T-cell (primary cell): ENCODE results near the gene ARID4B. TPM values are rescaled to one million over a fixed set of nuclear protein-coding genes. Genes with fewer than 3 reads are reported as not detected.
"Not testable (repeated sequence)": the region's sequence is repeated elsewhere in the genome, so short reads cannot be mapped to it uniquely, and the experiment has no call there.

Experiments used
- ATAC-seq, 4 experiments: fragments of 200-7000 bp in 3 of 4; fragments of 150-1000 bp in 1 of 4; cut with Tn5 transposase; replicated peaks in 1 of 4; 1 replicate in 3 of 4; 2 replicates in 1 of 4; pipeline ENCODE4 v1.10.0; 2021; ENCODE audit warnings: moderate library complexity in 3 of 4, mild to moderate bottlenecking in 2 of 4, moderate number of reproducible peaks in 1 of 4
- CTCF ChIA-PET, 2 donors: fragments of 300-600 bp; sonication (Branson Sonifier 250); formaldehyde crosslinking; loops; one replicate each; lab custom pipeline; 2022; ENCODE audit warnings: antibody characterized with exemption in 2 of 2; lab: Charles Lee
- POLR2A ChIA-PET, 2 donors: fragments of 300-600 bp; sonication (Branson Sonifier 250); formaldehyde crosslinking; loops; one replicate each; lab custom pipeline; 2022; ENCODE audit warnings: antibody characterized with exemption in 2 of 2; lab: Charles Lee
- DNase-seq, 35 experiments: peaks; one replicate each; pipeline versions ENCODE4 v3.0.0 to v3.0.0-alpha.2; 2013 to 2023
- H3K27ac ChIP-seq: one replicate; pipeline ENCODE4 v1.5.1; 2013; ENCODE audit warnings: low read length
- H3K27me3 ChIP-seq, 2 experiments: replicated peaks in 1 of 2; 1 replicate in 1 of 2; 2 replicates in 1 of 2; pipeline versions ENCODE4 v1.6.1 to v1.7.0; 2013; ENCODE audit warnings: low read length in 1 of 2, mixed read lengths in 1 of 2; ENCODE audit not compliant: control insufficient read depth in 2 of 2, insufficient read depth in 2 of 2; ENCODE audit errors: extremely low read depth in 1 of 2
- H3K36me3 ChIP-seq, 2 donors: 1 replicate in 1 of 2; 2 replicates in 1 of 2; pipeline versions ENCODE4 v1.6.1 to v1.7.0; 2013; ENCODE audit warnings: low read length in 1 of 2; ENCODE audit not compliant: control insufficient read depth in 2 of 2, insufficient read depth in 1 of 2; ENCODE audit errors: extremely low read depth in 1 of 2
- H3K4me1 ChIP-seq, 2 experiments: 1 replicate in 1 of 2; 2 replicates in 1 of 2; pipeline versions ENCODE4 v1.6.1 to v1.7.0; 2013; ENCODE audit warnings: low read length in 2 of 2, mixed read lengths in 1 of 2; ENCODE audit not compliant: insufficient read depth in 2 of 2, control insufficient read depth in 1 of 2; ENCODE audit errors: extremely low read depth in 1 of 2
- H3K4me3 ChIP-seq, 2 donors: 1 replicate in 1 of 2; 2 replicates in 1 of 2; pipeline versions ENCODE4 v1.5.1 to v1.7.0; 2013; ENCODE audit warnings: mild to moderate bottlenecking in 2 of 2, low read length in 1 of 2, moderate library complexity in 1 of 2; ENCODE audit not compliant: control insufficient read depth in 1 of 2; ENCODE audit errors: extremely low read depth in 1 of 2
- H3K9me3 ChIP-seq: 2 replicates; pipeline ENCODE4 v1.7.0; 2013
- H3K27ac Mint-ChIP-seq, 2 donors: one replicate each; pipeline ENCODE4 v1.8.0; 2020 to 2021; ENCODE audit warnings: mild to moderate bottlenecking in 2 of 2, mixed read lengths in 2 of 2
- H3K27me3 Mint-ChIP-seq, 2 donors: one replicate each; pipeline ENCODE4 v1.8.0; 2021 to 2022; ENCODE audit warnings: mixed read lengths in 2 of 2
- H3K36me3 Mint-ChIP-seq: one replicate; pipeline ENCODE4 v1.8.0; 2021; ENCODE audit warnings: mixed read lengths
- H3K4me1 Mint-ChIP-seq, 3 donors: one replicate each; pipeline ENCODE4 v1.8.0; 2020 to 2022; ENCODE audit warnings: mixed read lengths in 3 of 3, mild to moderate bottlenecking in 1 of 3
- H3K4me3 Mint-ChIP-seq, 3 donors: one replicate each; pipeline ENCODE4 v1.8.0; 2020 to 2022; ENCODE audit warnings: mild to moderate bottlenecking in 3 of 3, mixed read lengths in 3 of 3, moderate library complexity in 3 of 3
- H3K9me3 Mint-ChIP-seq, 3 donors: one replicate each; pipeline ENCODE4 v1.8.0; 2020 to 2022; ENCODE audit warnings: mixed read lengths in 3 of 3
- WGBS: methylation state at CpG from one replicate; pipeline ENCODE4 v1.1.5; 2013; ENCODE audit warnings: missing lambda C conversion rate; ENCODE audit not compliant: insufficient coverage; 5-methylcytosine and 5-hydroxymethylcytosine counted together
- total RNA-seq, 35 experiments: library from RNA in 6 of 35; stranded (reverse) in 6 of 35; fragments of 120-200 nt in 1 of 35; gene quantifications; one replicate each; pipeline versions ENCODE4 v1.2.1 to v1.2.4 and lab custom pipeline; 2013 to 2026

The ARID4B gene
- total RNA-seq, 5 donors from 2014 or later (not counting 1 experiment from before 2014, with no cell fraction given), result 70.4 to 151 (median 79.1) TPM

DNA sequence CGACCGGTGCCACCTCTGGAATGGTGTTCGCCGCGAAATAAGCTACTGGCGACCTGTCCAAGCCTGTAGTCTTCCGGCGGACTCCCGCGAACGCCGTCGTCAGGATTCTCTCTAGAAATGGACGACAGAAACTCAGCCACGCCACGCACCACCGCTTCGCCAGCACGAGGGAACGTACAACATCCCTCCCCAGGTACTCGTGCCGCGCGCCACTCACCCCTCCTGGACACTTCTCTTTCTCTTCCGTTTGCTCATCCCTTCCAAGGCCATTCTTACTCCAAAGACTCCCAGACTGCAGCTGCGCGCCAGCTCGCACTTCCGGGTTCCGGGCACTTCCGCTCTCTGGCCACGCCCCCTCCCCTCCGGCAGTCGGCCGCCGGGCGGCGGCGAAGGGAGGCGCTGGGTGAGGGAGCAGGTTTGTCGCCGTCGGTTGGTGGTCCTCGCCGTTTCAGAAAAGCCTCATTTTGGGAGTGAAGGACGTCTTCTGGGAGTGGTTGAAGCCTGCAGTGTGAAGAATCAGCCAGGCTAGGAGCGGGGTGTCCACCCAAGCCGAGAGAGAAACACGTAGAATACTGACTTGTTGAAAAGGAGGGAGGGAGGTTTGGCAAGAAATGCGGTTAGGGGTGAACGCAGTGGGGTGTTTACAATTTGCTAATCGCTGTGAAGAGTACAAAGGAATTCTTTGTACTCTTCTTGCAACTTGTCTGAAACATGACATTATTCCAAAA lies 166.9 kb downstream of the ARID4B start, which contains the start of gene RBM34:
Gene RBM34, minus strand, starts transcription at position 294 of the 728 bp plus-strand sequence. Its CDS starts 24 bp downstream, at position 270.
- Mint-ChIP-seq H3K27me3 (no peaks in the 10 kb centered on the region), H3K9me3 (no peaks in the 10 kb centered on the region), H3K4me1 (peaks cover 25 to 27% (median 25%) of the 10 kb centered on the region in 3 donors), H3K27ac (peak within 1 kb of the TSS; percentile 97 to 99), H3K36me3 (peaks cover 11% of the 10 kb centered on the region), H3K4me3 (peak within 1 kb of the TSS in 2 of 3 donors; percentile 93)
- Histone ChIP-seq H3K9me3 (no peaks in the 10 kb centered on the region), H3K27ac (peak within 1 kb of the TSS; percentile 85), H3K36me3 (peaks cover 0 to 29% of the 10 kb centered on the region in 2 donors), H3K4me1 (peaks cover 13 to 37% of the 10 kb centered on the region in 2 experiments), H3K4me3 (peak within 1 kb of the TSS; percentile 88 to 93), H3K27me3 (no peaks in the 10 kb centered on the region)
- WGBS, result 0% methylated on average over 36 of the region's 52 CpGs
- POLR2A ChIA-PET, result interaction anchor here (0.6 to 1.4 kb wide), 7 partner anchors 28 to 167 kb away, joined by 3 to 4 read pairs (median 3); partner anchors contain the start of genes TOMM20 (in 2 of the 2) and ARID4B (in 1 of the 2)
- CTCF ChIA-PET, result interaction anchor here (0.5 to 1.6 kb wide), 7 partner anchors 32 to 661 kb away, joined by 3 to 8 read pairs (median 3); no protein-coding TSS in a partner anchor
- ATAC-seq (peak; percentile 91 to 94 (median 93)), DNase-seq (peak; percentile 81 to 95 (median 90))

DNA sequence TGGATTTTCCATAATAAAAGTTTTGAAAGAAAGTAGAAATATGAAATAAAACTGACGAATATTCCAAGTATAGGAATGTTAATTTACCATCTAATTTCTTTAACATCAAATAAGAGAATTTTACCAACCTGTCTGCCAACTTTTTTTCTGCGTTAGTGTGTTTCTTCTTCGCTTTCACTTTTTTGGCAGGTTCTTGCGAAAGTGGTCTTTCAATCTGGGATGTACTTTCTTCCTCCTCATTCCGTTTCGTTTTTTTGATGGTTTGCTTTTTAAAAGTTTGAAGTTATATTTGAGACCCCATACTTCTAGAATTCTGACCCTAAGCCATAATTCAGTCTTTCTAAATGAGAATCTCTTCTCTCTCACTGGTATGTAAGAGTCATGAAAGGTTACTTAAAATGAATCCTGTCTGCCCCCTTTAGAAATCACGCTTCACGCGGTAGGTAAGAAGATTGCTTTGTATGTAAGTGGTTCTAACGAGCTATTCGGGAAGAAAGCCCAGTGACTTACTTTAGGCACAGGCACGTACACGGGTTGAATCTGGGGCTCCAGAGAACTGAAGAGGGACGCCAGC lies 167.5 kb downstream of the ARID4B start:
- DNase-seq (peak in 14 of 35 experiments; percentile 7 to 74 (median 34)), ATAC-seq (peak; percentile 64 to 74 (median 72))
- peak overlapping the region; percentile 88 to 93 for H3K4me3 ChIP-seq
- WGBS, result 0% methylated on average over 8 of the region's 14 CpGs
- peaks cover 0 to 29% of the 10 kb centered on the region in 2 donors for H3K36me3 ChIP-seq
- H3K4me1 ChIP-seq, result peaks cover 13 to 41% of the 10 kb centered on the region in 2 experiments
- H3K9me3 ChIP-seq, result no peaks in the 10 kb centered on the region
- H3K4me1 Mint-ChIP-seq, result peaks cover 25 to 27% (median 25%) of the 10 kb centered on the region in 3 donors
- ChIA-PET CTCF (interaction anchor here (0.5 to 1.6 kb wide), 8 partner anchors 31 to 660 kb away, joined by 3 to 8 read pairs (median 4); no protein-coding TSS in a partner anchor), POLR2A (interaction anchor here (0.5 to 1.4 kb wide), 9 partner anchors 27 to 571 kb away, joined by 3 to 5 read pairs (median 3); partner anchors contain the start of genes TOMM20 (in 2 of the 2) and ARID4B (in 1 of the 2))
- H3K9me3 Mint-ChIP-seq, result no peaks in the 10 kb centered on the region
- H3K27ac Mint-ChIP-seq, result peak overlapping the region; percentile 97 to 99
- peak overlapping the region in 2 of 3 donors; percentile 93 for H3K4me3 Mint-ChIP-seq
- H3K27me3 ChIP-seq, result no peaks in the 10 kb centered on the region
- peak overlapping the region; percentile 85 for H3K27ac ChIP-seq
- no peaks in the 10 kb centered on the region for H3K27me3 Mint-ChIP-seq
- peaks cover 11% of the 10 kb centered on the region for H3K36me3 Mint-ChIP-seq

GRCh38 chr1:235159930-235160329 lies 168.0 kb downstream of the ARID4B start:
- H3K27me3 ChIP-seq, H3K9me3 Mint-ChIP-seq, DNase-seq, H3K9me3 ChIP-seq, H3K27me3 Mint-ChIP-seq, ATAC-seq: not testable (repeated sequence)
- WGBS, result 95% methylated on average over 4 of the region's 9 CpGs
- H3K4me1 ChIP-seq, result peaks cover 13 to 41% of the 10 kb centered on the region in 2 experiments
- H3K36me3 ChIP-seq, result peaks cover 0 to 32% of the 10 kb centered on the region in 2 donors
- ChIA-PET CTCF (interaction anchor here in 1 of 2 donors (0.7 to 1.6 kb wide), 2 partner anchors 660 to 850 kb away, joined by 3 read pairs; no protein-coding TSS in a partner anchor), POLR2A (interaction anchor here (0.7 kb wide), 2 partner anchors 20 to 57 kb away, joined by 3 to 5 read pairs; no protein-coding TSS in a partner anchor)
- Mint-ChIP-seq H3K4me1 (peaks cover 25 to 29% (median 27%) of the 10 kb centered on the region in 3 donors), H3K27ac (peak overlapping the region; percentile 66 to 97), H3K36me3 (peaks cover 11% of the 10 kb centered on the region), H3K4me3 (peak overlapping the region in 2 of 3 donors; percentile 93)
- peak overlapping the region; percentile 85 for H3K27ac ChIP-seq
- H3K4me3 ChIP-seq, result peak overlapping the region in 1 of 2 donors; percentile 88

DNA sequence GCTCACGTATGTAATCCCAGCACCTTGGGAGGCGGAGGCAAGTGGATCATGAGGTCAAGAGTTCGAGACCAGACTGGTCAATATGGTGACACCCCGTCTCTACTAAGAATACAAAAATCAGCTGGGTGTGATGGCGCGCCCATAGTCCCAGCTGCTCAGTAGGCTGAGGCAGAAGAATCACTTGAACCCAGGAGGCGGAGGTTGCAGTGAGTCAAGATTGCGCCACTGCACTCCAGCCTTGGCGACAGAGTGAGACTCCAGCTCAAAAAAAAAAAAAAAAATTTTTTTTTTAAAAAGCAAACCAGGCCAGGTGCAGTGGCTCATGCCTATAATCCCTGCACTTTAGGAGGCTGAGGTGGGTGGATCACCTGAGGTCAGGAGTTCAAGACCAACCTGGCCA lies 168.7 kb downstream of the ARID4B start:
- H3K9me3 Mint-ChIP-seq, H3K27me3 Mint-ChIP-seq, H3K9me3 ChIP-seq, H3K27ac ChIP-seq, H3K27me3 ChIP-seq, ATAC-seq, DNase-seq, H3K4me3 ChIP-seq: not testable (repeated sequence)
- H3K27ac Mint-ChIP-seq, result peak overlapping the region in 1 of 2 donors; percentile 28
- ChIA-PET CTCF (interaction anchor here (0.6 to 0.7 kb wide), 6 partner anchors 32 to 850 kb away, joined by 3 to 8 read pairs (median 4); no protein-coding TSS in a partner anchor), POLR2A (interaction anchor here (0.6 to 0.7 kb wide), 5 partner anchors 9 to 165 kb away, joined by 3 to 6 read pairs (median 4); no protein-coding TSS in a partner anchor)
- H3K4me3 Mint-ChIP-seq, result peak overlapping the region in 2 of 3 donors; percentile 93
- H3K36me3 ChIP-seq, result peaks cover 0 to 38% of the 10 kb centered on the region in 2 donors
- H3K4me1 ChIP-seq, result peaks cover 13 to 41% of the 10 kb centered on the region in 2 experiments
- H3K36me3 Mint-ChIP-seq, result peaks cover 15% of the 10 kb centered on the region
- WGBS, result 100% methylated on average over 8 of the region's 9 CpGs
- H3K4me1 Mint-ChIP-seq, result peaks cover 29 to 35% (median 33%) of the 10 kb centered on the region in 3 donors

- ATAC-seq, result no peak
- Histone ChIP-seq H3K36me3 (peaks cover 1 to 42% of the 10 kb centered on the region in 2 donors), H3K4me3 (no peak overlapping the region)
These were observed 169.3 kb downstream of the ARID4B start for GRCh38 chr1:235158680-235159079.

More at GRCh38 chr1:235158680-235159079, 169.3 kb downstream of the ARID4B start:
- Mint-ChIP-seq H3K27me3 (no peaks in the 10 kb centered on the region), H3K36me3 (peaks cover 18% of the 10 kb centered on the region), H3K27ac (peak overlapping the region in 1 of 2 donors; percentile 28), H3K4me3 (peak overlapping the region in 1 of 3 donors; percentile 28), H3K9me3 (no peaks in the 10 kb centered on the region), H3K4me1 (peaks cover 35 to 37% (median 35%) of the 10 kb centered on the region in 3 donors)
- Histone ChIP-seq H3K9me3 (no peaks in the 10 kb centered on the region), H3K4me1 (peaks cover 13 to 41% of the 10 kb centered on the region in 2 experiments), H3K27ac (no peak overlapping the region), H3K27me3 (no peaks in the 10 kb centered on the region)
- no peak for DNase-seq
- CTCF ChIA-PET, result interaction anchor here (0.6 to 0.7 kb wide), 3 partner anchors 38 to 257 kb away, joined by 3 to 4 read pairs (median 4); no protein-coding TSS in a partner anchor
- WGBS, result 100% methylated on average over 1 of the region's 6 CpGs
- POLR2A ChIA-PET, result interaction anchor here (0.6 to 0.7 kb wide), 4 partner anchors 8 to 166 kb away, joined by 3 to 6 read pairs (median 4); no protein-coding TSS in a partner anchor
